Measurements from ENCODE around the gene TIMM23.
"Not testable (repeated sequence)": the region's sequence is repeated elsewhere in the genome, so short reads cannot be mapped to it uniquely, and the experiment has no call there.

DNA sequence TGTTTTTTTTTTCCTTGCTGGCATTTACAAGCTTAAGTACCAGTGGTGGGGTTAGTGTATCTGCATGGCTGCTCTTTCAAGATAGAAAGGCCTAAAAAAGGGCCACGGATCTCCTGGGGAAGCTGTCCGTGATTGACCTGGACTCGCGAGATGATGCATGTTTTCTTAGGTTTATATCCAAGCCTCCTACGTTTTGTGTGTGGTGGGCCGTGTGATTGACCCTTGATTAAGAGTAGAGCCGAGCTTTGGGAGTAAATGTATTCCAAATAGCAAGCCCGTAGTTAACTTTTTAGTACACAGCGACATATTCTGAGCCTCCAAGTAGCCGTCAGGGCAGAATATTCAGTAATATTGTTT, 502 bp downstream of the TIMM23 start:
- TF ChIP-seq, protein P1, sequence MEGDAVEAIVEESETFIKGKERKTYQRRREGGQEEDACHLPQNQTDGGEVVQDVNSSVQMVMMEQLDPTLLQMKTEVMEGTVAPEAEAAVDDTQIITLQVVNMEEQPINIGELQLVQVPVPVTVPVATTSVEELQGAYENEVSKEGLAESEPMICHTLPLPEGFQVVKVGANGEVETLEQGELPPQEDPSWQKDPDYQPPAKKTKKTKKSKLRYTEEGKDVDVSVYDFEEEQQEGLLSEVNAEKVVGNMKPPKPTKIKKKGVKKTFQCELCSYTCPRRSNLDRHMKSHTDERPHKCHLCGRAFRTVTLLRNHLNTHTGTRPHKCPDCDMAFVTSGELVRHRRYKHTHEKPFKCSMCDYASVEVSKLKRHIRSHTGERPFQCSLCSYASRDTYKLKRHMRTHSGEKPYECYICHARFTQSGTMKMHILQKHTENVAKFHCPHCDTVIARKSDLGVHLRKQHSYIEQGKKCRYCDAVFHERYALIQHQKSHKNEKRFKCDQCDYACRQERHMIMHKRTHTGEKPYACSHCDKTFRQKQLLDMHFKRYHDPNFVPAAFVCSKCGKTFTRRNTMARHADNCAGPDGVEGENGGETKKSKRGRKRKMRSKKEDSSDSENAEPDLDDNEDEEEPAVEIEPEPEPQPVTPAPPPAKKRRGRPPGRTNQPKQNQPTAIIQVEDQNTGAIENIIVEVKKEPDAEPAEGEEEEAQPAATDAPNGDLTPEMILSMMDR (conservative IDR thresholded peaks at IDR 0.05 in 1 of 2, IDR thresholded peaks at IDR 0.05 in 1 of 2; ENCODE audit: low read depth in 1 of 2, low read length in 2 of 2), result not testable (repeated sequence)
- TF ChIP-seq EZH2 (IDR thresholded peaks at IDR 0.05; ENCODE audit: low read length, missing control alignments), result not testable (repeated sequence)

Data from fibroblast of lung (primary cell).